GM21529 (cell line): Measurements from ENCODE around the gene PLEKHH1.
"Not testable (repeated sequence)": the region's sequence is repeated elsewhere in the genome, so short reads cannot be mapped to it uniquely, and the experiment has no call there.

Source experiments
- ATAC-seq: cut with Tn5 transposase; IDR thresholded peaks from one replicate; pipeline ENCODE4 v1.9.1; 2021; ENCODE audit not compliant: unreplicated experiment

PLEKHH1 gene

GRCh38 chr14:67579636-67580035 is 46.5 kb downstream of the PLEKHH1 start:
- ATAC-seq: no peak

GRCh38 chr14:67580336-67581171 is 47.5 kb downstream of the PLEKHH1 start:
- ATAC-seq: no peak

- ATAC-seq: no peak
These were observed 48.6 kb downstream of the PLEKHH1 start for GRCh38 chr14:67581643-67582042.

GRCh38 chr14:67582061-67582460 is 49.0 kb downstream of the PLEKHH1 start:
- no peak for ATAC-seq

GRCh38 chr14:67583711-67584644 is 50.9 kb downstream of the PLEKHH1 start:
- ATAC-seq: no peak

GRCh38 chr14:67584978-67585377 is 51.9 kb downstream of the PLEKHH1 start:
- no peak for ATAC-seq

GRCh38 chr14:67586369-67586768 is 53.3 kb downstream of the PLEKHH1 start:
- no peak for ATAC-seq

GRCh38 chr14:67589204-67589770 is 56.2 kb downstream of the PLEKHH1 start:
- no peak for ATAC-seq

- not testable (repeated sequence) for ATAC-seq
These were observed 60.6 kb downstream of the PLEKHH1 start for GRCh38 chr14:67593650-67594049.

GRCh38 chr14:67595392-67595791 is 62.3 kb downstream of the PLEKHH1 start:
- no peak for ATAC-seq

GRCh38 chr14:67599698-67600561 is 66.8 kb downstream of the PLEKHH1 start, which contains the start of gene PIGH:
PIGH (minus strand) TSS chr14:67600268; CDS start chr14:67600203, 65 bp downstream.
- peak; percentile 84 for ATAC-seq

GRCh38 chr14:67600562-67600974 is 67.5 kb downstream of the PLEKHH1 start:
- not testable (repeated sequence) for ATAC-seq

GRCh38 chr14:67602076-67602475 is 69.0 kb downstream of the PLEKHH1 start:
- no peak for ATAC-seq

GRCh38 chr14:67602995-67603545 is 70.0 kb downstream of the PLEKHH1 start:
- peak; percentile 68 for ATAC-seq

GRCh38 chr14:67607646-67608045 is 74.6 kb downstream of the PLEKHH1 start:
- no peak for ATAC-seq

- no peak for ATAC-seq
These were observed 76.7 kb downstream of the PLEKHH1 start for GRCh38 chr14:67609642-67610310.

- no peak for ATAC-seq
These were observed 77.4 kb downstream of the PLEKHH1 start for GRCh38 chr14:67610491-67610890.

GRCh38 chr14:67618617-67619063 is 85.5 kb downstream of the PLEKHH1 start:
- ATAC-seq: peak; percentile 35

GRCh38 chr14:67619446-67620216 is 86.5 kb downstream of the PLEKHH1 start, which contains the start of gene ARG2:
ARG2 (plus strand) TSS chr14:67619920; CDS start chr14:67619978, 58 bp downstream.
- peak; percentile 94 for ATAC-seq
